ENCODE results near the gene EPAS1.

Gene EPAS1

GRCh38 chr2:46283693-46284092 lies 13.5 kb upstream of the EPAS1 start:
- TF ChIP-seq POLR2A (IDR thresholded peaks at IDR 0.05; ENCODE audit: low read depth, low read length) = no peak
- no peak for DNase-seq (ENCODE audit: insufficient read length, low spot score)
- FAIRE-seq = no peak

GRCh38 chr2:46284260-46284659 lies 12.9 kb upstream of the EPAS1 start:
- no peak for FAIRE-seq
- TF ChIP-seq POLR2A (IDR thresholded peaks at IDR 0.05; ENCODE audit: low read depth, low read length) = no peak
- DNase-seq (ENCODE audit: insufficient read length, low spot score) = no peak

- DNase-seq (ENCODE audit: insufficient read length, low spot score) = no peak
- no peak for FAIRE-seq
- no peak for TF ChIP-seq POLR2A (IDR thresholded peaks at IDR 0.05; ENCODE audit: low read depth, low read length)
These were observed 12.4 kb upstream of the EPAS1 start for GRCh38 chr2:46284796-46285195.

GRCh38 chr2:46286715-46287114 lies 10.5 kb upstream of the EPAS1 start:
- no peak for TF ChIP-seq POLR2A (IDR thresholded peaks at IDR 0.05; ENCODE audit: low read depth, low read length)
- DNase-seq (ENCODE audit: insufficient read length, low spot score) = no peak
- no peak for FAIRE-seq

GRCh38 chr2:46290078-46290477 lies 7.1 kb upstream of the EPAS1 start:
- DNase-seq (ENCODE audit: insufficient read length, low spot score) = no peak
- no peak for TF ChIP-seq POLR2A (IDR thresholded peaks at IDR 0.05; ENCODE audit: low read depth, low read length)
- FAIRE-seq = no peak

- no peak for DNase-seq (ENCODE audit: insufficient read length, low spot score)
- FAIRE-seq = no peak
- TF ChIP-seq POLR2A (IDR thresholded peaks at IDR 0.05; ENCODE audit: low read depth, low read length) = no peak
These were observed 3.7 kb upstream of the EPAS1 start for GRCh38 chr2:46293466-46293865.

- no peak for TF ChIP-seq POLR2A (IDR thresholded peaks at IDR 0.05; ENCODE audit: low read depth, low read length)
- FAIRE-seq (no peak), DNase-seq (ENCODE audit: insufficient read length, low spot score) (no peak)
These were observed 2.9 kb upstream of the EPAS1 start for GRCh38 chr2:46294176-46294836.

GRCh38 chr2:46296216-46296839 lies 879 bp upstream of the EPAS1 start:
- DNase-seq (ENCODE audit: insufficient read length, low spot score) (no peak), FAIRE-seq (no peak)
- no peak for TF ChIP-seq POLR2A (IDR thresholded peaks at IDR 0.05; ENCODE audit: low read depth, low read length)

GRCh38 chr2:46297546-46298271 lies 502 bp downstream of the EPAS1 start:
- FAIRE-seq = no peak
- no peak for TF ChIP-seq POLR2A (IDR thresholded peaks at IDR 0.05; ENCODE audit: low read depth, low read length)
- peak; percentile 44 for DNase-seq (ENCODE audit: insufficient read length, low spot score)

GRCh38 chr2:46298272-46298521 lies 990 bp downstream of the EPAS1 start:
- DNase-seq (ENCODE audit: insufficient read length, low spot score) (no peak), FAIRE-seq (no peak)
- no peak for TF ChIP-seq POLR2A (IDR thresholded peaks at IDR 0.05; ENCODE audit: low read depth, low read length)

GRCh38 chr2:46298522-46299353 lies 1.5 kb downstream of the EPAS1 start:
- FAIRE-seq = no peak
- TF ChIP-seq POLR2A (IDR thresholded peaks at IDR 0.05; ENCODE audit: low read depth, low read length) = no peak
- peak; percentile 66 for DNase-seq (ENCODE audit: insufficient read length, low spot score)

GRCh38 chr2:46299365-46300263 lies 2.4 kb downstream of the EPAS1 start:
- TF ChIP-seq POLR2A (IDR thresholded peaks at IDR 0.05; ENCODE audit: low read depth, low read length) = no peak
- no peak for FAIRE-seq
- peak; percentile 72 for DNase-seq (ENCODE audit: insufficient read length, low spot score)

- FAIRE-seq (no peak), DNase-seq (ENCODE audit: insufficient read length, low spot score) (no peak)
- TF ChIP-seq POLR2A (IDR thresholded peaks at IDR 0.05; ENCODE audit: low read depth, low read length) = no peak
These were observed 3.2 kb downstream of the EPAS1 start for GRCh38 chr2:46300406-46300832.
